GF-D8 (cell line): ENCODE results near the gene HS2ST1.
"Not testable (repeated sequence)": the region's sequence is repeated elsewhere in the genome, so short reads cannot be mapped to it uniquely, and the experiment has no call there.

Experiments
- DNase-seq: peaks from one replicate; lab custom pipeline; 2025; lab: John Stamatoyannopoulos, UW

HS2ST1 gene

DNA sequence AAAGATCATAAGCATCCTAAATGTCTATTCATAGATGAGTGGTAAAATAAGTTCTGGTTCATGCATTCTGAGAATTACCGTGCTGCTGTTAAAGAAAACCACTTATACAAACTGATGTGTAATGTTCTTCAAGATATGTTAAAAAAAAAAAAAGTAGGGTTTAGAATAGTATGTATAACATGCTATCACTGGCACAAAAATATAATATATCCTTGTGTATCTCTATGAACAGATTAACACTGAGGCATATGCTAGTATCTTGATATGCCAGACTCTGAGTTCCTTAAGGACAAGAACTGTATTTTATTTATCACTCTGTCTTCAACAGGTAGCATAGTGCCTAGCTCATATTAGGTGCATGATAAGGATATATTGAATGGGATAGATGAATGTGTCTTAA, 108.9 kb downstream of the HS2ST1 start:
- DNase-seq = no peak

GRCh38 chr1:87024936-87025540, 110.6 kb downstream of the HS2ST1 start:
- peak; percentile 3 for DNase-seq

GRCh38 chr1:87027561-87027960, 113.1 kb downstream of the HS2ST1 start:
- not testable (repeated sequence) for DNase-seq

GRCh38 chr1:87028576-87028975, 114.1 kb downstream of the HS2ST1 start:
- no peak for DNase-seq

GRCh38 chr1:87030740-87031690, 116.6 kb downstream of the HS2ST1 start:
- DNase-seq = no peak

DNA sequence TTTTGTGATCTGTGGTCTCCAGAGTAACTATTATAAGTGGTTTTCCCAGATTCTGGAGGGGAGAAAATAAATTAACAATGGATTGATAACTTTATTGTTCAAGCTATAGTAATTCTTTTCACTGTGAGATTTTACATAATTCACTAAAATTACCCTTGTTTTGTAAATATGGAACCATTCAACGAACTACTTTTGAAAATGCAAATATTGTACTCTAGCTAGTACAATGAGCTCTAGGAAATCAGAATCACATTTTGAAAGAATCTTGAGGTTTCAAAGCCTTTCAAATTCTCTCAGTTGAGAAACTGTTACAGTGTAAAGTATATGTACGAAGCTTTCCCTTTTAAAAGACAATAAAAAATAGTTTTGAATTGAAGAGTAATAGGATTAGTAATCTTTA, 119.9 kb downstream of the HS2ST1 start:
- DNase-seq = no peak

DNA sequence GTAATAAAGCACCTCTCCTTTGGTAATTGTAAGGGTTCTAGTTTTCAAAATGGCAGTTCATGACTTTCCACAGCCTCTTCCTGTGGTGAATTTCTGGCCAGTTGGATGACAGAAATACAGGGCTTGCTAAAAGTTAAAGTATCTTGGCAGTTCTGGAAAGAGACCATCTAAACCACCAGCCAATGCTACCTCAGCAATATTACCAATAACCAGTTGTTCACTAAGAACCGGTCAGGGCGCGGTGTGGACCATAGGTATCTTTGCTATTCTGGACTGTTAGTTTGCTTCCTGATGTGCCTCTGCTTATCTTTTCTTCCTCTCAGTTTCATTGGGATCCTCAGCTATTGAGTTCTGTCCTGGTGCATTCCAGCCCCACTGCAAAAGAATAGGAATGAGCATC, 124.7 kb downstream of the HS2ST1 start:
- DNase-seq = no peak

DNA sequence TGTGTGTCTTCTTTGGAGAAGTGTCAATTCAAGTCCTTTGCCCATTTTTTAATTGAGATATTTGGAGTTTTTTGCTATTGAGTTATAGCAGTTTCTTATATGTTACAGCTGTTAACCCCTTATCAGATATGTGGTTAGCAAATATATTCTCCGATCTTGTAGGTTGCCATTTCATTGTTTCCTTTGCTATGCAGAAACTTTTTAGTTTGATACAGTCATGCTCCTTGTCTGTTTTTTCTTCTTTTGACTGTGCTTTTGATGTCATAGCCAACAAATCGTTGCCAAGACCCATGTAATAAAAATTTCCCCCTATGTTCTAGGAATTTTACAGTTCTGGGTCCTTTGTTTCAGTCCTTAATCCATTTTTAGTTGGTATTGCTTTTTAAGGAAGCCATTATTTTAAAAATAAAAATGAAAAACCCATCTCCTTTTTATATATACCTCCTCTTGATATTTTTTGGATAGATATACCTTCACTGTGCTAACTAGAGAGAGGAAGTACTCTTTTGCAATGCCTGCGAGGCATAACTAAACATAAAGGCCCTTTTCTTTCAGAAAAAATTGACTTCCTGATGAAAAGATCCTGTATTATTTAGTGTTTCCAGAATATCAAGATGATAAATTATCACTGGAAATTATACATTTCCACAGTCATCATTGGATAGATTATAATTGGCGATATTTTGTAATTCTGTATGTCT, 127.8 kb downstream of the HS2ST1 start:
- DNase-seq = peak; percentile 32

DNA sequence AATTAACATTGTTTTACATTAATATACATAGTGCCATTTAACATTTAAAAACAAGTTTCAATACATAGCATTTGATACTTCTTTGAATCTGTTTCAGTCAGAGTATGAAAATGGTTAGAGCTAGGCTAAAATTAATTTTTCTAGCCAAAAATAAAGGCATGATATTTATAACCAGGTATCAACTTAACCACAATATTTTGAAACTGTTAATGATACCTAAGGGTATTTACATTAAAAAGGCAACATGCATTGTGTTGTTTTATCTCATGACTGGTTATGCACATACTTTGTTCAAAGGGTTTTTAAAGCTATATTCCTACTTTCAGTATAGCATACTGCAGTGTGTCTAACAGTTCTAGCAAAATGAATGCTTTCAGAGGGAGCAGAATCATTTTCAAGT, 130.0 kb downstream of the HS2ST1 start:
- no peak for DNase-seq

DNA sequence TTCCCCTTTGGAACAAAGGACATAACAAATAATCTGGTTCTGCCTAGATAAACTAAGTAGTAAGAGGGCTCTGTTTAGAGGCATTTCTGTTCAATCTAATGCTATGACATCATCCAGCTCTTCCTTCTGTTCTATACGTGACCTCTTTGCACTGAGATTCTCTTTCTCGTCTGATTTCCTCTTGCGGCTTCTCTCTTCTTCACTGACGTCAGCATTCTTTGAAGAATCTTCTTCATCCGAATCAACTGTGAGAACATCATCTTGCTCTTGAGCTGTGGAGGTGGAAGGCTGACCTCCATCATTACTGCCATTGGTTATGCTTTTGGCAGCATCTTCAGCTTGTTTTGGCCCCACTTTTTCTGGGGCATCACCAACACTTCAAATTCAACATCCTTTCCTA, 130.4 kb downstream of the HS2ST1 start:
- no peak for DNase-seq

DNA sequence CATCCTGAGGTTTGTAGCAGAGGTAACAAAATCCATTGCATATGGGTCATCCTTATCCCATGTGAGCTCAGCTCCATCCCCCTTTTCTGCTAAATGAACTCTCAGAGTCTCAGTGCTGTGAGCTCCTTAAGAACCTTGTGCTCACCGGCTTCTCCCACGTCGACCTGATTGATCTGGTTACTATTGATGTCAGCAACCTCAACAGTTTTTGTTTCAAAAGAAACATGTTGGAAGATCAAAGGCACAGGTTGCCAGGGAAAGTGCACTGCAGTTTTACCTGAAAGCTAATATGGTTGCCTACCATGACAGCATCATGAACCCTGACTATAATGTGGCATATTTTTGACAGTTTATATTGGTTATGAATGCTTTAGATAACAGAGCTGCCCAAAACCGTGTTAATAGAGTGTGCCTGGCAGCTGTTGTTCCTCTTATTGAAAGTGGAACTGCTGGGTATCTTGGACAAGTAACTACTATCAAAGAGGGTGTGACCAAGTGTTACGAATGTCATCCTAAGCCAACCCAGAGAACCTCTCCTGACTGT, 131.4 kb downstream of the HS2ST1 start:
- DNase-seq = no peak

DNA sequence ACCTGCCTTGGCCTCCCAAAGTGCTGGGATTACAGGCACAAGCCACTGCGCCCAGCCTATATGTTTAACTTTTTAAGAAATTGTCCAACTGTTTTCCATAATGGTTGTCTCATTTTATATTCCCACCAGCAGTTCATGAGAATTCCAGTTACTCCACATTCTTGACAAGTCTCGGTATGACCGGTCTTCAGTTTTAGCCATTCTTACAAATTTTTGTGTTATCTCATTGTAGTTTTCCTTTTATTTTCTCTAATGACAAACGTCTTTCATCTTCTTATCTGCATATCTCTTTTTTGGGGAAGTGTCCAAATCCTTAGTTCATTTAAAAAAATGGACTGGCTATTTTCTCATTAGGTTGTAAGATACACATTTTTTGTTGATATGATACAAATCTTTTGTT, 132.5 kb downstream of the HS2ST1 start:
- DNase-seq = no peak

DNA sequence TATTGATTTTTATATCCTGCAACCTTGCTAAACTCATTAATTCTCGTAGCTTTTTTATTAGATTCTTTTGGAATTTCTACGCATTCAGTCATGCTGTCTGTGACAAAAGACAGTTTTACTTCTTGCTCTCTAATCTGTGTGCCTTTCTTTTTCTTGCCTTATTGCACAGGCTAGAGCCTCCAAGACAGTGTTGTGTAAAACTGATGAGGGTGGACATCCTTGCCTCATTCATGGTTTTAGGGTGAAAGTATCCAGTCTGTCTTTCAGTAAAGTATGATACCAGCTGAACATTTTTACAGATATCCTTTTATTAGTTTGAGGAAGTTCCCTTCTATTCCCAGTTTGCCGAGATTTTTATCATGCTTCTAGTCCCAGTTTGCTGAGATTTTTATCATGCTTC, 133.8 kb downstream of the HS2ST1 start:
- DNase-seq = no peak

GRCh38 chr1:87051965-87052364, 137.5 kb downstream of the HS2ST1 start:
- no peak for DNase-seq

DNA sequence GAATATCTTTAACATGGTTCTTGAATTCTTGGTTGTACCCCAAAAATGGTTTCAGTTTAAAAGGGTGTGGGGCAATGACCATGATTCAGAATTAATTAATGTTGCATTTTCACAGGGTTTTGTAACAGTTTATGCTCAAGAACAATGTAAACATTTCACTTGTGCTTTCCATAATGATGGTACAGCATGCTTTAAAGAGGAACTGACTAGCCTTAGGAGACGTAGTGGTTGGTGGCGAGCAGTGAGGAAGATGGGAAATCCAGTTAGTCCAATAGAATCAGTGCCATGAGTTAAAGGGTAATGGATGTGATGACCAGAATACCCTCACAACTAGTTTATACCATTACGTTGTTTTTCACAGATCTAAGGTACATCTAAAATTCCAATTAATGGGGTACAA, 138.0 kb downstream of the HS2ST1 start:
- no peak for DNase-seq

- no peak for DNase-seq
Measured at GRCh38 chr1:87052961-87053360, 138.5 kb downstream of the HS2ST1 start.

GRCh38 chr1:87053446-87053845, 139.0 kb downstream of the HS2ST1 start:
- no peak for DNase-seq

DNA sequence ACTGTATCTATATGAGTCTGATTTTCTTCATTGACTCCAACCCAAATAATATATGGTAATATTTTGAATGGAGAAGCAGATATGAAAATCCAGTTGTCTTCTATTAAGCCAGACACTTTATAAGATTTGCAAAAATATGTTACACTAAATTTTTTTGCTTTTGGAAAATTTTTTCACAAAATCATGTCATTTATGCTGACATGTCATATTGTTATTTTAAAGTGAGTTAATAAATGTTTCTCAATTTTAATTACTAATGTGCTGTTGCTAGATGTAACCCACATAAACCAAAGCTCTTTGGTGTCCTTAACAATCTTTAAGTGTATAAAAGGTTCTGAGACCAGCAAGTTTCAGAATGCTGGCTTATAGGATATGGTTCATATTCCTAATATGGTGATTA, 142.5 kb downstream of the HS2ST1 start:
- DNase-seq = no peak

- no peak for DNase-seq
Measured at GRCh38 chr1:87058343-87058649, 143.9 kb downstream of the HS2ST1 start.

- no peak for DNase-seq
Measured at GRCh38 chr1:87061742-87062156, 147.3 kb downstream of the HS2ST1 start.

DNA sequence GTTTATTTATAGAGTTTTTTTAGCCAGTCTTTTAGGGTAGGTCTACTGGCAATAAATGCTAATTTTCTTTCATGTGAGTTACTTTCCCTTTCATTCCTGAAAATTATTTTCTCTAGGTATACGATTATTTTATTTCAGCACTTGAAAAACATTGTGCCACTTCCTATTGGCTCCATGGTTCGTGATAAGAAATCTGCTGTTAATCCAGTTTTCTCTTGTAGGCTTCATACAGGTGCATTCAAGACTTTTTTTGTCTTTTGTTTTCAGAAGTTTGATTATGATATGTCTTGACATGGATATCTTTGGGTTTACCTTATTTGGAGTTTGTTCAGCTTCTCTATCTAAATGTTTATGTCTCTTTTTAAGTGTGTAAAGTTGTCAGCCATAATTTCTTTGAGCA, 148.3 kb downstream of the HS2ST1 start:
- DNase-seq = no peak

GRCh38 chr1:87064309-87064708, 149.9 kb downstream of the HS2ST1 start:
- DNase-seq = no peak

DNA sequence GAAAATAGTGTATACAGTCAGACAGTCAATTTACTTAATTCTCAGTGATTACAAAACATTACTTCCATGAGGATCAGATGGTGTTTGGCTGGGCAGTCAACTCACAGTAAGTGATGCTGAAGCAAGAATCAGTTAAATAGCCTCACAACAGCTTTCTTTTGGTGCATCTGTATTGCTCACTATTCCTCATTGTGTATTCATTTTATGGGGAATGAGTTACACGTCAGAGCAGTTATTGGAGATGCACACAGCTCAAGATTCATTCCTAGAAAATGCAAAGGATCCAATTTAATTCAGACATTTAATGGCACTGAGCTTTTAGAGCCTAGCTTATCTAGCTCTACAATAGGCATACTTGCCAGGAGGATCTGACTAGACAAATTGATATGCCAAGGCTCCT, 150.6 kb downstream of the HS2ST1 start:
- DNase-seq = no peak
